Motor neuron (in vitro differentiated cells): Measurements from ENCODE around the gene PCED1B. TPM values are rescaled to one million over a fixed set of nuclear protein-coding genes. Genes with fewer than 3 reads are reported as not detected.

Source experiments
- ATAC-seq, 8 experiments: fragments of 200-7000 bp; cut with Tn5 transposase; replicated peaks in 6 of 8; 2 replicates each; pipeline ENCODE4 v1.8.0; 2021; ENCODE audit warnings: mild to moderate bottlenecking in 8 of 8, moderate library complexity in 8 of 8
- H3K27ac ChIP-seq, 2 donors: fragments of 250-450 bp; sonication (Bioruptor Pico); 2 replicates each; pipeline ENCODE4 v1.9.0; 2021; ENCODE audit warnings: antibody characterized with exemption in 2 of 2, mild to moderate bottlenecking in 2 of 2, moderate library complexity in 1 of 2
- H3K4me1 ChIP-seq, 2 donors: fragments of 250-450 bp; sonication (Bioruptor Pico); replicated peaks in 1 of 2; 2 replicates each; pipeline ENCODE4 v1.6.1; 2021; ENCODE audit warnings: antibody characterized with exemption in 2 of 2, mild to moderate bottlenecking in 2 of 2, moderate library complexity in 1 of 2
- H3K4me3 ChIP-seq, 5 donors: fragments of 250-450 bp; sonication (Bioruptor Pico); 2 replicates each; pipeline ENCODE4 v1.9.0; 2021; ENCODE audit warnings: antibody characterized with exemption in 5 of 5, mild to moderate bottlenecking in 5 of 5, moderate library complexity in 4 of 5
- WGBS, 10 experiments: fragments of 450-650 bp; shearing (Covaris generic); methylation state at CpG; one replicate each; pipeline ENCODE4 v1.0.0; 2022; 5-methylcytosine and 5-hydroxymethylcytosine counted together
- in situ Hi-C, 9 experiments: fragments of 400-800 bp; cut with MboI; loops; one replicate each; pipeline ENCODE4 v1.15.0; 2021; ENCODE audit warnings: low sequenced_read_pairs in 9 of 9, low pct_unique_long_range_greater_than_20kb in 2 of 9; ENCODE audit not compliant: unreplicated experiment in 9 of 9
- total RNA-seq, 8 experiments: library from RNA; unstranded; fragments of 300-600 nt; gene quantifications; 2 replicates each; pipeline versions ENCODE4 v1.2.3 to v1.2.4, GENCODE V29; 2022

Gene PCED1B
- total RNA-seq, 8 experiments from 2014 or later = 0.05 to 7.5 (median 0.61) TPM

GRCh38 chr12:47082796-47083621, 3.6 kb downstream of the PCED1B start:
- Histone ChIP-seq H3K27ac (no peak overlapping the region), H3K4me3 (no peak overlapping the region), H3K4me1 (peaks cover 0 to 4% of the 10 kb centered on the region in 2 donors)
- in situ Hi-C loops = no loop called here
- ATAC-seq = peak in 3 of 8 experiments; percentile 33 to 52 (median 48)
- WGBS, 10 experiments = 47 to 94% (median 73%) methylated on average over 2 to 6 of the region's 7 CpGs; no CpG with 5 or more reads in 2 of the 10 experiments

GRCh38 chr12:47084172-47084571, 4.8 kb downstream of the PCED1B start:
- no peak overlapping the region for H3K27ac ChIP-seq
- in situ Hi-C loops = no loop called here
- WGBS, 10 experiments = 88 to 100% (median 88%) methylated on average over 1 of the region's 1 CpG; no CpG with 5 or more reads in 7 of the 10 experiments
- no peak for ATAC-seq
- no peak overlapping the region for H3K4me3 ChIP-seq
- no peaks in the 10 kb centered on the region for H3K4me1 ChIP-seq

- Histone ChIP-seq H3K27ac (no peak overlapping the region), H3K4me1 (no peaks in the 10 kb centered on the region), H3K4me3 (no peak overlapping the region)
- peak in 6 of 8 experiments; percentile 26 to 72 (median 44) for ATAC-seq
- in situ Hi-C loops = no loop called here
- WGBS, 10 experiments = 0 to 78% (median 31%) methylated on average over 2 to 6 of the region's 6 CpGs; no CpG with 5 or more reads in 2 of the 10 experiments
Measured at GRCh38 chr12:47085815-47086252, 6.4 kb downstream of the PCED1B start.

- WGBS, 10 experiments = 45 to 100% (median 83%) methylated on average over 1 to 2 of the region's 2 CpGs; no CpG with 5 or more reads in 2 of the 10 experiments
- ATAC-seq = no peak
- Histone ChIP-seq H3K27ac (no peak overlapping the region), H3K4me1 (no peaks in the 10 kb centered on the region), H3K4me3 (no peak overlapping the region)
- in situ Hi-C loops = no loop called here
Measured at GRCh38 chr12:47087088-47087688, 7.8 kb downstream of the PCED1B start.

GRCh38 chr12:47088021-47088944, 8.9 kb downstream of the PCED1B start:
- 40 to 88% (median 71%) methylated on average over 1 to 7 of the region's 7 CpGs for WGBS, 10 experiments
- no peak overlapping the region for H3K4me3 ChIP-seq
- no peak overlapping the region for H3K27ac ChIP-seq
- no peaks in the 10 kb centered on the region for H3K4me1 ChIP-seq
- ATAC-seq = peak in 4 of 8 experiments; percentile 16 to 83 (median 26)
- in situ Hi-C loops = no loop called here

GRCh38 chr12:47091009-47091408, 11.6 kb downstream of the PCED1B start:
- in situ Hi-C loops = no loop called here
- Histone ChIP-seq H3K27ac (no peak overlapping the region), H3K4me1 (no peaks in the 10 kb centered on the region), H3K4me3 (no peak overlapping the region)
- ATAC-seq = no peak
- 60 to 100% (median 78%) methylated on average over 1 to 2 of the region's 2 CpGs; no CpG with 5 or more reads in 1 of the 10 experiments for WGBS, 10 experiments

- no peak for ATAC-seq
Measured at GRCh38 chr12:47094804-47095203, 15.4 kb downstream of the PCED1B start.

GRCh38 chr12:47095446-47096236, 16.2 kb downstream of the PCED1B start:
- no peak overlapping the region for H3K27ac ChIP-seq
- no peak overlapping the region for H3K4me3 ChIP-seq
- no peaks in the 10 kb centered on the region for H3K4me1 ChIP-seq
- WGBS, 10 experiments = 10 to 100% (median 75%) methylated on average over 1 to 3 of the region's 3 CpGs; no CpG with 5 or more reads in 2 of the 10 experiments
- in situ Hi-C loops = no loop called here
- no peak for ATAC-seq

More at GRCh38 chr12:47094804-47095203, 15.4 kb downstream of the PCED1B start:
- no peaks in the 10 kb centered on the region for H3K4me1 ChIP-seq
- no peak overlapping the region for H3K4me3 ChIP-seq
- in situ Hi-C loops = no loop called here
- WGBS, 10 experiments = 60 to 92% (median 80%) methylated on average over 2 to 4 of the region's 4 CpGs; no CpG with 5 or more reads in 1 of the 10 experiments
- no peak overlapping the region for H3K27ac ChIP-seq

- Histone ChIP-seq H3K4me1 (no peaks in the 10 kb centered on the region), H3K27ac (no peak overlapping the region), H3K4me3 (no peak overlapping the region)
- peak in 3 of 8 experiments; percentile 66 to 87 (median 77) for ATAC-seq
- 40 to 100% (median 89%) methylated on average over 1 to 7 of the region's 7 CpGs; no CpG with 5 or more reads in 1 of the 10 experiments for WGBS, 10 experiments
- in situ Hi-C loops = no loop called here
Measured at GRCh38 chr12:47097276-47097896, 18.0 kb downstream of the PCED1B start.

GRCh38 chr12:47098099-47098498, 18.7 kb downstream of the PCED1B start:
- Histone ChIP-seq H3K4me1 (no peaks in the 10 kb centered on the region), H3K4me3 (no peak overlapping the region), H3K27ac (no peak overlapping the region)
- WGBS, 10 experiments = 80 to 100% (median 100%) methylated on average over 1 to 5 of the region's 6 CpGs; no CpG with 5 or more reads in 2 of the 10 experiments
- no peak for ATAC-seq
- in situ Hi-C loops = no loop called here

GRCh38 chr12:47099610-47100009, 20.2 kb downstream of the PCED1B start:
- ATAC-seq = peak in 3 of 8 experiments; percentile 59 to 75 (median 71)

More at GRCh38 chr12:47099610-47100009, 20.2 kb downstream of the PCED1B start:
- Histone ChIP-seq H3K4me1 (no peaks in the 10 kb centered on the region), H3K27ac (no peak overlapping the region), H3K4me3 (no peak overlapping the region)
- in situ Hi-C loops = no loop called here
- 50 to 100% (median 71%) methylated on average over 1 to 2 of the region's 2 CpGs; no CpG with 5 or more reads in 3 of the 10 experiments for WGBS, 10 experiments
